Astrocyte (in vitro differentiated cells and primary cell): ENCODE measurements around the gene ALG1L2.
"Not testable (repeated sequence)": the region's sequence is repeated elsewhere in the genome, so short reads cannot be mapped to it uniquely, and the experiment has no call there.

Experiments used
- CTCF ChIP-seq: IDR thresholded peaks from 2 replicates; pipeline ENCODE4 v1.5.1; 2011; ENCODE audit warnings: low read depth, mild to moderate bottlenecking, inconsistent platforms, low read length, moderate library complexity; ENCODE audit not compliant: insufficient read depth
- EZH2 ChIP-seq: IDR thresholded peaks from 2 replicates; pipeline ENCODE4 v1.6.1; 2012; ENCODE audit warnings: mild to moderate bottlenecking, low read length, inconsistent platforms; ENCODE audit not compliant: insufficient read depth

- not testable (repeated sequence) for TF ChIP-seq CTCF, EZH2
These were observed 23.9 kb upstream of the ALG1L2 start for GRCh38 chr3:130057536-130058266.
